ENCODE measurements around the gene AFAP1.

AFAP1 gene

DNA sequence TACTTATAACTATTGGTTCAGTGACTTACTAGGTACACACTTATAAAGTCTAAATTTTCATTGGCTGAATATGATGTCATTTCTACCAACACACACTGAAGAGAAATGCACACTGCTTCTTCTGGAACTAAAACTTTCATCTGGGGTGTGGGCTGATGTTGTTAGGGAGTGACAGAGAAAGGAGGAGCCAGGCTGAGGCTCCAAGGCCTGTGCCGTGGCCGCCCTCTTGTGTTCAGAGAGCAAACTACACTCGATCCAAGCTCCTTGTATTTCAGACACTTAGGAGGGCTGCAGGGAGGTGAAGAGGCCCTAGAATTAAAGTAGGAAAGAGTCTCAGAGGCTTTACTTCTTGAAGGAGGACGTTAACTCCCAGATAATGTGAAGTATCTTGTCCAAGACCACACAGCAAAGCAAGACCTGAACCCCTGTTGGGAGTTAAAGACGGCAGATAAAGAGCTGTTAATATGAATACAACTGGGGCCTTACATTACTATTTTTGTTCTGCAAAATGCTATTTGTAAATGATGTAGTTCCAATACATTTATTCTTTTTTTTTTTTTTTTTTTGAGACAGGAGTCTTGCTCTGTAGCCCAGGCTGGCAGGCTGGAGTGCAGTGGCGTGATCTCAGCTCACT, 137.5 kb downstream of the AFAP1 start:
- peak; percentile 64 for DNase-seq (ENCODE audit: low read depth)

DNA sequence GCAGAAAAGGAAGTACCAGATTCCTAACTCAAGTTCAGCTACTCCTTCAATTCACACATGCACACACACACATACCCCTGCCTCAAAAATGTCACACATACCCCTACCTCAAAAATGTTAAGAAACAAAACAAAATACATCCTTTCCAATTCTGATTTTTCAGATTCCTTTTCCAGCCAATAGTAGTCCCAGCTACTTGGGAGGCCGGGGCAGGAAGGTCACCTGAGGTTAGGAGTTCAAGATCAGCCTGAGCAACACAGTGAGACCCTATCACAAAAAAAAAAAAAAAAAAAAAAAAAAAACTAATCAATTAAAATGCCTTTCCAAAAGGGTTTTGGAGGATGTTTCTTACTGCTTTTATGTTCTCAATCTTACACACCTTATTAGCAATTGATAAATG, 138.0 kb downstream of the AFAP1 start:
- DNase-seq (ENCODE audit: low read depth) = no peak

DNA sequence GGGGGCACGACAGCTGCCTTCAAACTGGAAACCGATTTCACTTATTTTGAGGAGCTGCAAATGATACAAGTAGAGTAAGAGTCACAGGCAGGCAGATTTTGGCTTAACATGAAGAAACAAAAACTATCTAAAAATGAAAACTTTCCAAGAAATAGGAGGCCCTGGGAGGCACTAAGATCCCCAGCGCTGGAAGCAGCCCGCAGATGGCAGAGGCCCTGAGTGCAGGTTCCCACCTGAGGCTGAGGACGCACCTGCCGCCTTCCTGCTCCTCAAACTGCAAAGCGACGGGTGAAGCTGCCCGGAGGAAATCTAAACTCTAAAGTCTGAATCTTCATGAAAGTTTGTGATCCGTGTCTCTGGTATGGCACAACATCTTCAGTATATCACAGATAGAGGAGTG, 138.7 kb downstream of the AFAP1 start:
- no peak for DNase-seq (ENCODE audit: low read depth)

DNA sequence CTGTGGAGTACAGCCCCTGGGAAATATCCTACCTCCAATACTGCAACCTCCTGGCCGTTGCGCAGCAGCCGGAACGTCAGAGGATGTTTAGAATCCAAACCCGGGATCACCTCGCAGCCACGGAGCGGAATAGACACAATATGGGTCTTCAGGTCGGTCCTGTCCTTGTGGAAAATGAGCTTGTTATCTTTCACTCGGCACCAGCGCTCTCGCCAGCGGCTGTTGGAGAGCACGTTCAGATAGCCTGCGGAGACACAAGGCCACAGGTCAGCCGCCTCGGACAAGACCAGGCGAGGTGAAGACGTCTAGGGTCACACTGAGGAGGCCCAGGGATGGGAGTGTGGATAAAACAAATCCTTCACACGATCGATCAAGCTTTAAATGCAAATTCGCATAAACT, 139.3 kb downstream of the AFAP1 start:
- no peak for DNase-seq (ENCODE audit: low read depth)

DNA sequence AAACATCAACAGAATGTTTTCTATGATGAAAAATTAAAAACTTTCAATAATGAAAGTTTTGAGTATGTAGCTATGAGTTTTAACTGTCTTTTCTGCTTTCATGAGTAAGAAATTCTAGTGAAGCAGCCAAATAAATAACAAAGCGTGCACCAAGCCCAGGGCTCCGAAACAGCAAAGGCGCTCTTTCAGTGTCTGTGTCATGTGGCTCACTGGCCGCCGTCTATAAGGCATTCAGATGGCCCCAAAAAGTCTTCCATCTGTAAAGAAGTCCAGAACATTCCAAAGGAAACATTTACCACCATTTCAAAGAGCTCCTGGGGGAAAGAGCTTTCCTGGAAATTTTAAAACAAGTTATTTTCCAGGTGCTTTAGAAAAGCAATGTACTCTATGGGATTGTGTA, 139.9 kb downstream of the AFAP1 start:
- no peak for DNase-seq (ENCODE audit: low read depth)

DNA sequence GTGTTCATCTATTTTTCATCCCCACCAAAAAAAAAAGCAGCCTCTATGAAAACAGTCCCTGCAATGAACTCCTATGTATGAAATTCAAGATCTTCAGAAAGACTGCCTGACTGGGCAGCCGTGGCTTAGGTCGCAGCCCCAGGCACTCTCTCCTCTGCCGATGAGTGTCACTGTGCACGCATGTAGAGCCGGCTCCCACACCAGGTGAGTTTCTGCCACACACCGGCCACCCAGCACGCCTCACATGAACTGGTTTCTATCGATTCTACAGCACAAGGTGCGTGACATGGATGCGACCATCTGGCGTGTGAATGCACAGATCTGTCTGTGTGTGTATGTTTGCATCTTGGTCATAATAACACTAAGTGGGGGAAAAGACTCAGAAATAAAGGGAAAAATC, 140.4 kb downstream of the AFAP1 start:
- DNase-seq (ENCODE audit: low read depth) = no peak

DNA sequence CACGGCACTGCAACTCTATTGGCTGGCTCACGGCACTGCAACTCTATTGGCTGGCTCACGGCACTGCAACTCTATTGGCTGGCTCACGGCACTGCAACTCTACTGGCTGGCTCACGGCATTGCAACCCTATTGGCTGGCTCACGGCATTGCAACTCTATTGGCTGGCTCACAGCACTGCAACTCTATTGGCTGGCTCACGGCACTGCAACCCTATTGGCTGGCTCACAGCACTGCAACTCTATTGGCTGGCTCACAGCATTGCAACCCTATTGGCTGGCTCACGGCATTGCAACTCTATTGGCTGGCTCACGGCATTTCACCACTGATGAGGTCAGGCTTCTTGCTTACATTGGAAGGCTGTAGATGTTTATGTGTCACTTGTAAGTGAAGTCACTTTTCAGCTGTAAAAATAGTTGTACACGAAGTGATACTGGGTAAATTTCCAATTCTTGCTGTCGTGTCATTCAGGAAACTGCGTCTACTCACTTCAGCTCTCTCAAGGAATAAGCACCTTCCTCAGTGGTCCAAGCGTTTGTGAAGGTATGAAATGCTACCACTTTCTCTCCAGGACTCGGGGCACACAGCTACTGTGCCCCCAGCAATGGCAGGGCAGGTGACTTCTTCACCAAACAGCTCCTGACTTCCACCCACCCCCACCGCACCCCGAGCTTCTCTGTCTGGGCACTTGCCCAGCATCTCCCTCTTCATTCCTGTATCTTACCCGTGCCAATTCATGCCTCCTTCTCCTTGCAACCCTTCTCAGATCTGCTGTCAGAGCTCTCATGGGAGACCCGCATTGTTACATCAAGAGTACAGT, 141.3 kb downstream of the AFAP1 start:
- DNase-seq (ENCODE audit: low read depth) = no peak

DNA sequence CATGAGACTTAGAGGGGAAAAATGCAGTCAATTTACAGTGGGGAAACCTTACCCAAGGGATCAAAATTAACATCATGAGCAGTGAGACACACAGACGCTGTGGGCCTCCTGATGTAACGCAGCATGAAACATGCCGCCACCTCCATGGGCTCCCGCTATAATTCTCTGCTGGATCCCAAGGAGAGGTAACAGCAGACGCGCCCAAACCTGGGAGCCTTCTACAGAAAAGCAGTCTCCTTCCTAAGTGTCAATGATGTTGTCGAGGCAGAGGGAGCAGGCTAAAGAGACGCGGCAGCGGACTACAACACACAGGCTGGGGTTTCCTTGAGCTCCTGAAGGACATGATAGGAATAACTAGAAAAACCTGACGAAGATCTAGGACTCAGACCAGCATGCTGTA, 142.3 kb downstream of the AFAP1 start:
- DNase-seq (ENCODE audit: low read depth) = no peak

DNA sequence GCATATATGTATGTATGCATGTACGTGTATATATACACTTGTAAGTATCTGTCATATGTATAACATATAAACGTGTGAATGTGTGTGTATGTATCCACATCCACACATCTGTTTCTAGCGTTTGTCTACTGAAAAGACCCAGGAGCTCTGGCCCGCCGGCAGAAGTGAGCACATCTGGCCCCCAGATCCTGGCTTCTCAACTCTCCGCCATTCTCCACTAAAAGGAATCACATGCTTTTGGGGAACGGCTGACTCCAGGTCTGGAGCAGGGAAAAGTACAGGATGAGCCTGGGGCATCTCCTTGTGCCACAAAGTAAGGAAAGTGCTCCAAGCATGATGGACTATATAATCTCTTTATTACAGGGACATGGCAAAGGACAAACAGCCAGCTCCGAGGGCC, 143.7 kb downstream of the AFAP1 start:
- no peak for DNase-seq (ENCODE audit: low read depth)

DNA sequence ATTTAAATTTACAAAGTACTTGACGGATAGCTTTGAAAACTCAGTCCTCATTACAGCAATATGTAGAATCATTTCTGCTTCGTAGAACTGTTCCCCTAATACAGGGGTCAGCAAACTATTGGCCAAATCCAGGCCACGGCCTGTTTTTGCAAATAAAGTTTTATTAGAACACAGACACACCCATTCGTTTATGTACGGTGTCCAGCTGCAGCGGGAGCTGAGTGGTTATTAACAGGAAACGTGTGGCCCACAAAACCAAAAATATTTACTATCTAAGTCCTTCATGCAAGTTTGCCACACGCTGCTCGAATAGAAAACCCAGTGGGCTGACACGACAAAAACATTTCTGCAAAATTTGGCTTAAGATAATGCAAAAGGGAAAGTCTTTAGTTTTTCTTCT, 146.5 kb downstream of the AFAP1 start:
- no peak for DNase-seq (ENCODE audit: low read depth)

DNA sequence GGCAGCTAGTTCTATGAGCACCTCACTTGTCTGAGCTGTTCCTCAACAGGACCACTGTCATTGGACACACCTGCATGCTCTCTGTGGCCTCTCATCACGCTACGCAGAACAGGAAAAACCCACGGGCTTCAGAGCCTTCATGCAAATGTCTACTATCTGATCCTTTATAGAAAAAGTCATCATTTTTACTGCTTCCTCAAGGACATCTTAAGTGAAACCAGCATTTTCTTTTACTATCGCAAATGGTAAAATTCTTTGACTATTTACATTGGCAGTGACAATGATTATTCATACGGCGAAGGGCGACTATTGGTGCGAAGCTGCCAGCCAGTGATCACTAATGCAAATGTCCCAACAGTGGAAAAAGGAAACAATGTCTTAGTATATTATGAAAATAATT, 147.0 kb downstream of the AFAP1 start:
- no peak for DNase-seq (ENCODE audit: low read depth)

DNA sequence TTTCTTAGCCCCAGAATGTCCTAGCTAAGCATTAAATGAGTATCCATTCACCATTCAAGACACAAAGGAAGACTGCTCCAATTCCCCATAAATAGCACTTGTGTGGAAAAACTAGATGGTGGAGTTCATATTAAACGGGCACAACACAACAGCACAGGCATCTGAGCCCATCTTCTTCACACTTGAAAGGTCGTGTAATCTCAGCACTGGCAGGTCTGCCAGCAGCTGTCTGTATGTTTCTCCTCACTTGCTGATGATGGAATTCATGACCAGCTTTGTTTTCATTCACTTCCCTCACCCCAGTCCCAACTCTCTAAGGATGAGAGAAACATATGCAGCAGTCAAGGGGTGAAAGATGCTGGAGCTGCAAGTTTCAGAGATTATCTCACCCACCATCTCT, 148.7 kb downstream of the AFAP1 start:
- DNase-seq (ENCODE audit: low read depth) = no peak

DNA sequence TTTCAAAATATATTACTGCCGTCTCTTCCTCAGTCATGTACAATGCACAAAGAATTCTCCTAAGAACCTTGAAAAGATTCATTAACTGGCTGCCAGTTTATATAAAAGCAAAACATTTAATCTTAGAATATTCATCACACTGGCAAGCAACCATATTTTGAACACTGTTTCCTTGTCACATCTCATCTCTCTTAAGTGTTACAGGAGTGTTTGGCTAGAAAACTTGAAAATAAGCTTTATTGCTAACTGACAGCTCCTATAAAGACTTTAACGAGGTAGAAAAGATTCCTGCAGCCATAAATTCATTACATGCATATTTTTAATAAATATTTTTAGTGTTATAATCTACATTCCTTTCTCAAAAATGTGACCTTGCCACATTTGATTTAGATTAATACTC, 149.6 kb downstream of the AFAP1 start:
- no peak for DNase-seq (ENCODE audit: low read depth)

DNA sequence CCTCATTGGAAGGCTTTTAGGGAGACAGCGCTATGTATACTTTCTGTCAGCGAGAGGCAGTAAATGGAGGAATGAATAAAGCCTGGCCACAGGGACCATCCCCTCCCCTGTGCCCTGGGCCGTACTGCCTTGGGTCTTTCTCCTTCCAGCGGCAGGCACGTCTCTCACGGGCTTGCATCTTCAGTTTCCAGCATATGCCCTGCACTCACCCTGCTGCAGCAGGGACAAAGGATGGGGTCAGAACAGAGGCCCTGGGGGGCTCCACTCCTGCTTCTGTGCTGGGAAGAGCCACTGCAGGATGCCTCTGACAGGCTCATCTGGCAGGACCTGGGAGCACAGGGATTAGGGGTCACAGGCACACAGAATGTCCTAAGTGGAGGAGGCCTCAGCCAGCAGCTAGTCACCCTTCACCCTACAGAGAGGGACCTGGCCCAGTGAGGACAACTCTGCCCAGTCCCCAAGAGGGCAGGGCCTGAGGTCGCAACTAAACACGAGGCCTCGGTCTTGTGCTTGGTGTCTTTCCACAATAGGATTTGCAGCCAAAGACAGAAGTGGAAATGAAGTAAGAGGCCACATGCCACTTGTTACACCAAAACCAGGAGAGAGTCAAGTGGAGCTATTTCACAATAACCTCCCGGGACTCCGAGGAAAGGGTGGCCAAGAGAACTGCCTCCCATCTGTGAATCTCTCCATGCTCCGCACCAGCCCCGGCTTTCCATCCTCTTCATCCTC, 150.8 kb downstream of the AFAP1 start:
- DNase-seq (ENCODE audit: low read depth) = no peak

DNA sequence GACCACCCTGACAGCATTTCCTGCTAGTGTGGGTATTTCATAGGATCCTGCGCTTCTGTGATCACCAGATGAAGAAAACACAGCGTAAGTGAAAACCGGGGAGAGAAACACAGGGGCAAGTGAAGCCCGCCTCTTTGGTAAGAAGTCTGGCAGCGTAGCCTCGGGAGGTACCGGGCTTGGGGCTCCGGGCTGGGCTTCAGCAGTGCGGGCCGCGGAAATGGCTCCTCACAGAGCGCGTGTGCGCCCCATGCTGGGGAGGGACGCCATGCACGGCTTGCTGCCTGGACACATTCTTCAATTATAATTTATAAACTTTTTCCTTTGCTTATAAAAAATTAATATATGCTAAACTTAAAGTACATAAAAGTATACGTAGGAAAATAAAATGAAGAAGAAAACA, 151.5 kb downstream of the AFAP1 start:
- no peak for DNase-seq (ENCODE audit: low read depth)

DNA sequence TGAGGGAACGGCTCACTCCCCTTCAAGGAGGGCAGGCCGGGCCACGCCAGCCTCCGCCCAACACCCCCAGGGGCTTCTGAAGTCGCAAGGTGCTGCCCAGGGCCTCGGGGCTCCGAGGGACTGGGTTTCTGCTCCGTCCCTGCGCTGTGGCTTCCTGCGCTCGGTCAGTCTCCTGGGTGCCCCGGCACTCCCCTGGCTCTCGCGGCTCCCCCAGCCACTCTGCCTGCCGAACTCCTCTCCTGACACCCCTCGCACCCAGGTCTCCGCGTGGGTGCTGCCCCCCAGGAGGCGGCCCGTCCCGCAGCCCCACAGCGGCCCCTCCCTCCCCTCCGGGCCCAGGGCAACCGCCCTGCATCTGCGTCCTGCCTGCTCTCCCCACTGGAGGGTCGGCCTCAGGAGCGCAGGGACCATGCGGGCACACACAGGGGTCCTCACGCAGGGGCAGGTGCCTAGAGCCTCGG, 151.9 kb downstream of the AFAP1 start:
- no peak for DNase-seq (ENCODE audit: low read depth)

DNA sequence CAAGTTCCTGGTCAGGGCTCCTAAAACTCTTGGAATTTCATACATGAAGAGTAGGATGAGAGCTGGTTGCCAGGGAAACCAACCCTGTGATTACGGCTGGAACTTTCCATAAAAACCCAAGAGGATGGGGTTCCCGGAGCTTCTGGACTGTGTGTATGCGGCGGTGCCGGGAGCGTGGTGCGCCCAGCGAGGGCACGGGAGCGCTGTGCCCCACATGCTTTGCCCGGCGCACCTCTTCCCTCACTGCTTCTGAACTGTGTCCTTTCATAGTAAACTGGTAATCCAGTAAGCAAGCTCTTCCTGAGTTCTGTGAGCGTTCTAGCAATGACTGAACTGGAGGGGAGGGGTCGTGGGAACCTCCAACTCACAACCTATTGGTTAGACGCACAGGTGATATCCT, 152.6 kb downstream of the AFAP1 start:
- no peak for DNase-seq (ENCODE audit: low read depth)

DNA sequence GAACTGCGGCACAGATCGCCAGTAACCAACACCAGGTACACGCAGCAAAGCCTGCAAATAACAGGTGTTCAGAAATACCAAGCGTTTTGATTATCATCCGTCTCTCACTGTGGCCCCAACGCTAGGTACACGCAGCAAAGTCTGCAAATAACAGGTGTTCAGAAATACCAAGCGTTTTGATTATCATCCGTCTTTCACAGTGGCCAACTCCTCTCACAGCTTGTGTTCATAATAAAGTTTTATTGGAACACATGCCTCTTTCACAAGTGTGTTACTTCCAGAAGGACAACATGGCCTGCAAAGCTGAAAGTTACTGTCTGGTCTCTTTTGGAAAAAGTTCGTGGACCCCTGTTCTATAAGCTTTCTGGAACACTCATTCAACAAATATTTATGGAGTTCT, 153.1 kb downstream of the AFAP1 start:
- DNase-seq (ENCODE audit: low read depth) = no peak

DNA sequence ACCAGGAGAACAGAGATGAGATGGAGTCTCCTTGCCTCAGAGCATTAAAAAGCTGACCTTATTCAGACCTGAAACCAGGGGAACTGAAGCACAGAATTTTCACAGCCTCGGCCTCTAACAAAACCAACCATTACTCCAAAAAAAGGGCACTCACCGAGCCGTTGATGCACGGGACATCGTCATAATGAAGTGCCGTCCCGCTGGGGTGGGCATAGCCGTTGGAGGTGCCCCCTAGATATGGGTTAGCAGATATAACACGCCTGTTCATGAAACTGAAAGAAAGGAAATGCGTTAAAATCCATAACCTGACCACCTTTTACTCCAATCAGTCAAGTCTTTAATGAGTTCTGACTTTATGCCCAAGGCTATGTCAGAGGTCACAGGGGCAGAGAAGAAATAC, 153.6 kb downstream of the AFAP1 start:
- no peak for DNase-seq (ENCODE audit: low read depth)

DNA sequence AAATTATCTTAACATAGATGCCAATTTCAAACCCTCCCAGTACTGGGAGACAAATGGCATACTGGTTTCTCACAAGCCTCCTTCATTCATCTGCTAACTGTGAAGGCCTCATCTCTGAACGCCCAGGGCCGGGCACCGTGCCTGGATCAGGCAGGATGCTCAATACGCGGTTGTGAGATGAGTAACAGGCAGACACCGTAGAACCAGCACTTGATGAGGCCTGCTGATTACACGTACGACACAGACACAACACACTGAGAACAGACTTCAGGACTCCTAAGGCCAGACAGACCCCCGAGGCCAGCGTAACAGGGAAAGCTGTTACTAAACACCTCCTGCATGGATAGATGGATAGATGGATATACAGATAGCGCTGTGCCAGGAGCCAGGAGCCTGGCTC, 154.6 kb downstream of the AFAP1 start:
- DNase-seq (ENCODE audit: low read depth) = no peak

DNA sequence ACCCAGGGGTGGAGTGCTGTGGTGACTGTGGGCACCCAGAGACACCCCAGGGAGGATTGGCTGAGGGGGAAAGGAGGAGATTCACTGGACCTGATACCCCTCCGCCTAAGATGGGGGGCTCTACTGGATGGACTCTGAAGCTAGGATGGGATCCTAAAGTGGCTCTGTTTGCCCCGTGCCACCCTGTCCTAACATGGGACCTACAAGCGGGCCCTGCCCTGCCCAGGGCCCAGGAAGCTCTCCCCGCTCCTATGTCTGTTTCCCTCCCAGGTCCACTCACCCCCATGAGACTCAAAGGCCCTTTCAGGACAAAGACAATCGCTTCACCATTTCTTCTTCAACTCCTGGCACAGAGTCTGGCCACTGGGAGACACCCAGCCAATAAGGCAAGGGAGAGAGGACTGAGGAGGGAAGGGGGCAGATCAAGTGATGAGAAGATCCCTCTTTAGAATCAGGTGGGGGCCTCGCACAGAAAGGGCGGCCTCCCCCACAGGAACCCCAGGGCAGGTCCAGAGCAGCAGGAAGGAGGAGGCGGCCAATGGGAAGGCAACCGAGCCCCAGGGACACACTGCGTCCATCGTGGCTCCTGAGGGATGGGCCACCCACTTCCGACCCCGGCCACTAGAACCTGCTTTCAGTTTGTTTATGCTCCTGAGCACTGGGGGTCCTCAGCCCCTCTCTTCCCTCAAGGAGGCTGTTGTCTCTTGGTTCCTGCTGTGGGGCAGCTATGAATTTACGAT, 155.4 kb downstream of the AFAP1 start:
- DNase-seq (ENCODE audit: low read depth) = no peak

DNA sequence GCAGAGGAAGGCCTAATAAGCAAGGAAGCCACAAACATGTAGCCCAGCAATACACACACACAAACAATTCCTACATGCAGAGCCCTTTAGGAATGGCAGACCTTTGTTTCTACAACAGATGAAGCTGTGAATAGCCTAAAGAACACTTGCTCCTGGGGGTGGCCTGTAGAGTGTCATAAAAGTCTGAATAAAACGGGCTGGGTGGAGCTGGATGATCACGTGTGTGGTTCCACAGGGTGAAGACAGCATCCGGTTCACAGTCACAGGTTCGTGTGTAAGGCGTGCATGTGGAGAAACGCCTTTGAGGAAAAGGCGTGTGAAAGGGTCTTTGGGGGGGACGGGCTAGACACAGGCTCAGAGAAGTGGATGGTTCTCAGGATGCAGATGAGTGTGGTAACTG, 156.1 kb downstream of the AFAP1 start:
- DNase-seq (ENCODE audit: low read depth) = no peak

DNA sequence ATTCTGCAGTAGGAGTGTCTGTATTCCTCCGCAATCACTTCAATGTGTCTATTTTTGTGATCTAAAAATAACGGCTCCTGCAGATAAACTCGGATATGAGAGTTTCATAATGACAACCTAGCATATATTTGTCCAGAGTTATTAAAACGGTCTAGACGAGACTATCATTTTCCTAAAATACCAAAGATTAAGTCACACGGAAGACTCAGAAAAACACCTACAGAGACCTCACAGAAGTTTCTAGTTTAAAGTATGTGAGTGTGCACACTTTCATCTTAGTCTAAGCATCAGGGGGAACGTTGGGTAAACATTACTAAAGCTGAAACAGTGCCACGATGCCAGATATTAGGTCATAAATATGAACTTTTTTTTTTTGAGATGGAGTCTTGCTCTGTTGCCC, 156.9 kb downstream of the AFAP1 start:
- DNase-seq (ENCODE audit: low read depth) = no peak
